GM12878 (cell line): ENCODE data around the gene ITPR3. TPM values are rescaled to one million over a fixed set of nuclear protein-coding genes. Genes with fewer than 3 reads are reported as not detected.

Experiments
- ATAC-seq: fragments of 200-7000 bp; cut with Tn5 transposase; 3 replicates; pipeline ENCODE4 v1.9.1; 2020; ENCODE audit warnings: mild to moderate bottlenecking, moderate library complexity
- BruUV-seq: library from RNA; stranded (reverse); fragments of 400-500 nt; replicated peaks from 2 replicates; lab custom pipeline; 2021; lab: Mats Ljungman, UMichigan
- CTCF ChIA-PET: fragments of 300-600 bp; sonication (Branson Sonifier 250); formaldehyde crosslinking; extraction: SDS; loops from one replicate; lab custom pipeline; 2021; ENCODE audit warnings: inconsistent platforms; lab: Yijun Ruan, JAX
- POLR2A ChIA-PET: fragments of 350-600 bp; formaldehyde crosslinking; extraction: SDS; loops from one replicate; lab custom pipeline; 2021; ENCODE audit warnings: inconsistent platforms; lab: Charles Lee
- RAD21 ChIA-PET: fragments of 300-600 bp; sonication (Branson Sonifier 250); formaldehyde crosslinking; loops from one replicate; lab custom pipeline; 2023; ENCODE audit warnings: antibody characterized with exemption; ENCODE audit not compliant: unreplicated experiment; lab: Charles Lee
- SMC1A ChIA-PET: fragments of 300-600 bp; sonication (Branson Sonifier 250); formaldehyde crosslinking; loops from one replicate; lab custom pipeline; 2023; ENCODE audit not compliant: unreplicated experiment, uncharacterized antibody; lab: Charles Lee
- DNase-seq: peaks from one replicate; pipeline ENCODE4 v3.0.0-alpha.2; 2011; ENCODE audit warnings: low read depth, low spot score
- FAIRE-seq: peaks from 3 replicates; lab custom pipeline; 2011; peaks lifted over from hg19 to GRCh38; lab: Jason Lieb, UNC
- H2AFZ ChIP-seq: 2 replicates; pipeline ENCODE4 v1.6.0; 2011; ENCODE audit warnings: low read depth, low read length, control low read depth; ENCODE audit not compliant: control insufficient read depth
- H3K27ac ChIP-seq: 2 replicates; pipeline ENCODE4 v1.5.1; 2011; ENCODE audit warnings: control low read depth; ENCODE audit not compliant: control insufficient read depth, insufficient read depth
- H3K27me3 ChIP-seq, 2 experiments: replicated peaks in 1 of 2; 2 replicates each; pipeline versions ENCODE4 v1.6.0 to v1.6.1; 2011; ENCODE audit warnings: low read length in 1 of 2; ENCODE audit not compliant: control insufficient read depth in 2 of 2, insufficient read depth in 2 of 2
- H3K36me3 ChIP-seq, 2 experiments: 2 replicates each; pipeline ENCODE4 v1.5.1; 2011; ENCODE audit warnings: low read length in 1 of 2; ENCODE audit not compliant: control insufficient read depth in 2 of 2, insufficient read depth in 2 of 2
- H3K4me1 ChIP-seq: 2 replicates; pipeline ENCODE4 v1.6.1; 2011; ENCODE audit warnings: mild to moderate bottlenecking, low read length, moderate library complexity, mixed read lengths; ENCODE audit not compliant: control insufficient read depth, insufficient read depth
- H3K4me2 ChIP-seq: 2 replicates; pipeline ENCODE4 v1.6.0; 2011; ENCODE audit warnings: control low read depth; ENCODE audit not compliant: control insufficient read depth, insufficient read depth
- H3K4me3 ChIP-seq: fragments of 200-600 bp; sonication (generic); 2 replicates; pipeline ENCODE4 v1.5.1; 2016
- H3K79me2 ChIP-seq: 2 replicates; pipeline ENCODE4 v1.6.0; 2011; ENCODE audit warnings: low read length; ENCODE audit not compliant: control insufficient read depth, insufficient read depth
- H3K9ac ChIP-seq: 2 replicates; pipeline ENCODE4 v1.8.0; 2011; ENCODE audit warnings: low read length, control low read depth, mixed read lengths; ENCODE audit not compliant: control insufficient read depth, insufficient read depth
- H3K9me3 ChIP-seq: replicated peaks from 3 replicates; pipeline ENCODE4 v1.5.1; 2011; ENCODE audit warnings: mild to moderate bottlenecking, low read length; ENCODE audit not compliant: control insufficient read depth, insufficient read depth
- H4K20me1 ChIP-seq: 2 replicates; pipeline ENCODE4 v1.6.0; 2011; ENCODE audit not compliant: control insufficient read depth, insufficient read depth
- GATAD2B ChIP-seq: fragments of 450-650 bp; conservative IDR thresholded peaks from 2 replicates; pipeline ENCODE4 v1.6.1; 2017; ENCODE audit warnings: low read depth, mild to moderate bottlenecking, moderate library complexity
- HDAC2 ChIP-seq: fragments of 200-600 bp; sonication (generic); IDR thresholded peaks from 2 replicates; pipeline ENCODE4 v1.6.1; 2017
- IKZF2 ChIP-seq, 2 experiments: fragments of 450-650 bp; IDR thresholded peaks; 2 replicates each; pipeline ENCODE4 v1.6.1; 2017; ENCODE audit warnings: mild to moderate bottlenecking in 2 of 2, moderate library complexity in 2 of 2
- JUND ChIP-seq: IDR thresholded peaks from 2 replicates; pipeline ENCODE4 v1.6.1; 2012; ENCODE audit warnings: low read depth, mild to moderate bottlenecking, low read length, improper control_type of control experiment, moderate library complexity
- KAT2A ChIP-seq: conservative IDR thresholded peaks from 2 replicates; pipeline ENCODE4 v1.6.1; 2011; ENCODE audit warnings: low read depth, low read length; ENCODE audit not compliant: control insufficient read depth
- NFXL1 ChIP-seq: fragments of 450-650 bp; IDR thresholded peaks from 2 replicates; pipeline ENCODE4 v1.6.1; 2017; ENCODE audit warnings: antibody characterized with exemption, mild to moderate bottlenecking, borderline replicate concordance
- POLR2AphosphoS2 ChIP-seq: IDR thresholded peaks from 2 replicates; pipeline ENCODE4 v1.6.1; 2011; ENCODE audit warnings: low read depth, mild to moderate bottlenecking, low read length, improper control_type of control experiment, moderate library complexity
- RAD51 ChIP-seq: fragments of 450-650 bp; IDR thresholded peaks from 2 replicates; pipeline ENCODE4 v1.6.1; 2016; ENCODE audit warnings: moderate library complexity, mild to moderate bottlenecking, inconsistent platforms
- RBBP5 ChIP-seq: fragments of 200-600 bp; sonication (generic); conservative IDR thresholded peaks from 2 replicates; pipeline ENCODE4 v1.6.1; 2016
- SMAD1 ChIP-seq: fragments of 450-650 bp; IDR thresholded peaks from 2 replicates; pipeline ENCODE4 v1.6.1; 2018; ENCODE audit warnings: mild to moderate bottlenecking, low read depth; ENCODE audit not compliant: partially characterized antibody
- SRF ChIP-seq, 2 experiments: IDR thresholded peaks; 2 replicates each; pipeline ENCODE4 v1.6.1; 2011; ENCODE audit warnings: low read depth in 2 of 2, low read length in 2 of 2, mild to moderate bottlenecking in 1 of 2, moderate library complexity in 1 of 2
- ZBED1 ChIP-seq: IDR thresholded peaks from 2 replicates; pipeline ENCODE4 v1.6.1; 2016; ENCODE audit warnings: borderline replicate concordance
- WGBS: methylation state at CpG from one replicate; pipeline ENCODE4 v1.1.6; 2016; ENCODE audit warnings: low lambda C conversion rate; ENCODE audit not compliant: insufficient replicate concordance, insufficient coverage; ENCODE audit errors: missing lambda C conversion rate; 5-methylcytosine and 5-hydroxymethylcytosine counted together
- in situ Hi-C: fragments of 300-500 bp; cut with MboI; formaldehyde crosslinking; loops from 9 replicates; pipeline ENCODE4 v1.14.3; 2018; ENCODE audit warnings: mixed read lengths
- intact Hi-C: fragments of 100-400 bp; cut with micrococcal nuclease; formaldehyde crosslinking; loops from one replicate; pipeline ENCODE4 v1.14.2; 2022; ENCODE audit not compliant: unreplicated experiment
- polyA plus RNA-seq, 11 experiments: library from polyadenylated mRNA; depleted of rRNA in 4 of 11; unstranded in 6 of 11; stranded (reverse) in 5 of 11; fragments of >200 nt; fragmentation: Nextera tagmentation in 4 of 11; fragmentation: Illumina TruSeq in 1 of 11; extraction: Ambion mirVana in 4 of 11; extraction: Trizol in 1 of 11; gene quantifications; 1 replicate in 1 of 11; 2 replicates in 10 of 11; pipeline versions ENCODE4 v1.2.1 to v1.2.3, GENCODE V29; 2011 to 2016; ENCODE audit warnings: inconsistent platforms in 2 of 11, missing spikeins in 2 of 11, low read depth in 1 of 11
- total RNA-seq, 4 experiments: library from RNA; depleted of rRNA in 3 of 4; stranded (reverse); fragments of >200 nt in 3 of 4; fragmentation: Illumina TruSeq in 1 of 4; extraction: Trizol in 1 of 4; gene quantifications; 2 replicates each; pipeline versions ENCODE4 v1.2.1 to v1.2.3, GENCODE V29; 2013 to 2021
- TF ChIP-seq, protein P1 (sequence below): fragments of 450-650 bp; formaldehyde crosslinking; IDR thresholded peaks from 2 replicates; pipeline ENCODE4 v1.4.0; 2022; ENCODE audit warnings: mild to moderate bottlenecking, moderate library complexity

ITPR3 gene
- total and polyA plus RNA-seq, 10 of the 15 experiments (the other 5 are each of a cell fraction or from before 2014, with no cell fraction given), result 0.32 to 34.0 (median 11.9) TPM

DNA sequence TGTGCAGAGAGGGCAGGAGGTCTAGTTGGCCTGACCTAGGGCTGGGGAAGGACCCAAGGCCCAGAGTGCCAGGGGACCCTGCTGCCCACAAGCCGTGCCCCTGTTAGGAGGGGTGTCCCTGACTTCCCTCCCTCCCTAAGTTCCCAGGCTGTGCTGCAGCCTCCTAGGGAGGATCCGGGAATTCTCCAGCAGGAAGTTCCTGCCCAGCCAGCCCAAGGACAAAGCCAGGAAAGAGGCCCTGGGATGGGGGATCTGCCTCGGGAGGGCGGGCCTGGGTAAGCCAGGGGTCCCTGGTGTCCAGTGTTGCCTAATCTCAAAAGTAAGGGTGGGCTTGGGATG is 31.8 kb upstream of the ITPR3 start:
- POLR2A ChIA-PET, result interaction anchor here (1.0 to 1.2 kb wide), 2 partner anchors 18 to 112 kb away, joined by 6 read pairs; no protein-coding TSS in a partner anchor
- Histone ChIP-seq H2AFZ (no peak overlapping the region), H3K9me3 (no peaks in the 10 kb centered on the region), H3K4me2 (no peak overlapping the region), H4K20me1 (no peaks in the 10 kb centered on the region), H3K79me2 (no peaks in the 10 kb centered on the region), H3K27ac (no peak overlapping the region), H3K4me1 (peaks cover 51% of the 10 kb centered on the region), H3K27me3 (no peaks in the 10 kb centered on the region), H3K4me3 (no peak overlapping the region), H3K9ac (no peak overlapping the region), H3K36me3 (no peaks in the 10 kb centered on the region)
- RAD21 ChIA-PET, result interaction anchor here (1.0 to 6.6 kb wide), 7 partner anchors 11 to 172 kb away, joined by 3 to 86 read pairs (median 4); partner anchors contain the start of gene ITPR3
- in situ Hi-C loops (loop anchor here (5.0 kb wide), 1 partner anchor 113 kb away; no protein-coding TSS in a partner anchor), intact Hi-C loops (loop anchor here (1.0 to 10.0 kb wide), 2 partner anchors 111 to 565 kb away; no protein-coding TSS in a partner anchor)
- no TSS peak for BruUV-seq
- no peak for TF ChIP-seq KAT2A
- TF ChIP-seq, protein P1, sequence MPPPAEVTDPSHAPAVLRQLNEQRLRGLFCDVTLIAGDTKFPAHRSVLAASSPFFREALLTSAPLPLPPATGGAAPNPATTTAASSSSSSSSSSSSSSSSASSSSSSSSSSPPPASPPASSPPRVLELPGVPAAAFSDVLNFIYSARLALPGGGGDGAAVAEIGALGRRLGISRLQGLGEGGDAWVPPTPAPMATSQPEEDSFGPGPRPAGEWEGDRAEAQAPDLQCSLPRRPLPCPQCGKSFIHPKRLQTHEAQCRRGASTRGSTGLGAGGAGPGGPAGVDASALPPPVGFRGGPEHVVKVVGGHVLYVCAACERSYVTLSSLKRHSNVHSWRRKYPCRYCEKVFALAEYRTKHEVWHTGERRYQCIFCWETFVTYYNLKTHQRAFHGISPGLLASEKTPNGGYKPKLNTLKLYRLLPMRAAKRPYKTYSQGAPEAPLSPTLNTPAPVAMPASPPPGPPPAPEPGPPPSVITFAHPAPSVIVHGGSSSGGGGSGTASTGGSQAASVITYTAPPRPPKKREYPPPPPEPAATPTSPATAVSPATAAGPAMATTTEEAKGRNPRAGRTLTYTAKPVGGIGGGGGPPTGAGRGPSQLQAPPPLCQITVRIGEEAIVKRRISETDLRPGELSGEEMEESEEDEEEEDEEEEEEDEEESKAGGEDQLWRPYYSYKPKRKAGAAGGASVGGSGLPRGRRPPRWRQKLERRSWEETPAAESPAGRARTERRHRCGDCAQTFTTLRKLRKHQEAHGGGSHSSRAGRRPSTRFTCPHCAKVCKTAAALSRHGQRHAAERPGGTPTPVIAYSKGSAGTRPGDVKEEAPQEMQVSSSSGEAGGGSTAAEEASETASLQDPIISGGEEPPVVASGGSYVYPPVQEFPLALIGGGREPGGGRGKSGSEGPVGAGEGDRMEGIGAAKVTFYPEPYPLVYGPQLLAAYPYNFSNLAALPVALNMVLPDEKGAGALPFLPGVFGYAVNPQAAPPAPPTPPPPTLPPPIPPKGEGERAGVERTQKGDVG (CRISPR knock-in tag), result no peak
- TF ChIP-seq RBBP5, result no peak
- no peak for TF ChIP-seq POLR2AphosphoS2
- TF ChIP-seq JUND, result no peak
- TF ChIP-seq ZBED1, result no peak
- TF ChIP-seq HDAC2, result no peak
- no peak for TF ChIP-seq GATAD2B
- no peak for TF ChIP-seq IKZF2 (IDR thresholded peaks at IDR 0.05)
- TF ChIP-seq NFXL1, result no peak
- no peak for TF ChIP-seq RAD51
- TF ChIP-seq SRF (IDR thresholded peaks at IDR 0.05; ENCODE audit: low read depth in 2 of 2, low read length in 2 of 2), result no peak
- TF ChIP-seq SMAD1, result no peak
- FAIRE-seq (no peak), ATAC-seq (no peak), DNase-seq (no peak)
- WGBS, result 19% methylated on average over 4 of the region's 4 CpGs
- SMC1A ChIA-PET, result interaction anchor here (0.9 to 6.9 kb wide), 13 partner anchors 9 to 156 kb away, joined by 3 to 122 read pairs (median 5); partner anchors contain the start of genes BAK1, ITPR3 and UQCC2
- CTCF ChIA-PET, result interaction anchor here (0.9 to 7.6 kb wide), 16 partner anchors 10 to 156 kb away, joined by 3 to 235 read pairs (median 8); partner anchors contain the start of genes BAK1 and ITPR3
